GM23248 (cell line): ENCODE results near the gene TH. TPM values are rescaled to one million over a fixed set of nuclear protein-coding genes. Genes with fewer than 3 reads are reported as not detected.

Source experiments
- DNase-seq: peaks from one replicate; pipeline ENCODE4 v3.0.0-alpha.2; 2015
- H2AFZ ChIP-seq: fragments of 200-600 bp; sonication (generic); 2 replicates; pipeline ENCODE4 v1.6.1; 2016; ENCODE audit warnings: antibody characterized with exemption
- H3F3A ChIP-seq: fragments of 200-600 bp; sonication (generic); 2 replicates; pipeline ENCODE4 v1.6.1; 2016; ENCODE audit warnings: mild to moderate bottlenecking, antibody characterized with exemption, mixed run types; ENCODE audit not compliant: insufficient read depth
- H3K27ac ChIP-seq: fragments of 200-600 bp; sonication (generic); 2 replicates; pipeline ENCODE4 v1.5.1; 2016; ENCODE audit warnings: mild to moderate bottlenecking
- H3K27me3 ChIP-seq: fragments of 200-600 bp; sonication (generic); replicated peaks from 2 replicates; pipeline ENCODE4 v1.6.1; 2016; ENCODE audit warnings: mild to moderate bottlenecking; ENCODE audit not compliant: insufficient read depth
- H3K36me3 ChIP-seq: fragments of 200-600 bp; sonication (generic); 2 replicates; pipeline ENCODE4 v1.6.1; 2016; ENCODE audit warnings: low read depth, mild to moderate bottlenecking
- H3K4me1 ChIP-seq: fragments of 200-600 bp; sonication (generic); 2 replicates; pipeline ENCODE4 v1.6.1; 2016; ENCODE audit warnings: mild to moderate bottlenecking; ENCODE audit not compliant: insufficient read depth
- H3K4me2 ChIP-seq: fragments of 200-600 bp; sonication (generic); one replicate; pipeline ENCODE4 v1.6.1; 2016; ENCODE audit warnings: mild to moderate bottlenecking; ENCODE audit not compliant: unreplicated experiment
- H3K4me3 ChIP-seq: fragments of 200-600 bp; sonication (generic); 2 replicates; pipeline ENCODE4 v1.5.1; 2016; ENCODE audit warnings: mild to moderate bottlenecking
- H3K79me2 ChIP-seq: fragments of 200-600 bp; sonication (generic); 2 replicates; pipeline ENCODE4 v1.6.1; 2016; ENCODE audit warnings: mild to moderate bottlenecking; ENCODE audit not compliant: insufficient read depth
- H3K9ac ChIP-seq: fragments of 200-600 bp; sonication (generic); 2 replicates; pipeline ENCODE4 v1.6.1; 2016; ENCODE audit warnings: mild to moderate bottlenecking
- H3K9me2 ChIP-seq: fragments of 200-600 bp; sonication (generic); 2 replicates; pipeline ENCODE4 v1.6.1; 2016; ENCODE audit warnings: mixed run types, mild to moderate bottlenecking, moderate library complexity; ENCODE audit not compliant: insufficient read depth
- H3K9me3 ChIP-seq: fragments of 200-600 bp; sonication (generic); one replicate; pipeline ENCODE4 v1.6.1; 2017; ENCODE audit warnings: low read depth
- H4K20me1 ChIP-seq: fragments of 200-600 bp; sonication (generic); 2 replicates; pipeline ENCODE4 v1.6.0; 2016; ENCODE audit not compliant: insufficient read depth
- EZH2 ChIP-seq: fragments of 200-600 bp; sonication (generic); IDR thresholded peaks from 2 replicates; pipeline ENCODE4 v1.6.1; 2018; ENCODE audit warnings: antibody characterized with exemption, mild to moderate bottlenecking; ENCODE audit not compliant: insufficient read depth, poor library complexity, severe bottlenecking
- EZH2phosphoT487 ChIP-seq: fragments of 200-600 bp; sonication (generic); IDR thresholded peaks from 2 replicates; pipeline ENCODE4 v1.6.1; 2018; ENCODE audit warnings: antibody characterized with exemption, moderate library complexity, mild to moderate bottlenecking, low read depth; ENCODE audit not compliant: insufficient read depth
- WGBS, 2 experiments: methylation state at CpG; one replicate each; pipeline ENCODE4 v1.1.6; 2015 to 2017; ENCODE audit warnings: low lambda C conversion rate in 2 of 2, low coverage in 1 of 2; ENCODE audit errors: missing lambda C conversion rate in 2 of 2; 5-methylcytosine and 5-hydroxymethylcytosine counted together
- in situ Hi-C: fragments of 300-500 bp; cut with MboI; formaldehyde crosslinking; loops from 2 replicates; pipeline ENCODE4 v1.15.0; 2020
- polyA plus RNA-seq: library from polyadenylated mRNA; unstranded; fragments of >200 nt; fragmentation: Nextera tagmentation; extraction: Ambion mirVana; gene quantifications from 2 replicates; pipeline ENCODE4 v1.2.1, GENCODE V29; 2016
- total RNA-seq: library from RNA; depleted of rRNA; stranded (reverse); fragments of >200 nt; shearing (Covaris generic); gene quantifications from 2 replicates; pipeline ENCODE4 v1.2.3, GENCODE V29; 2014

Gene TH
- total and polyA plus RNA-seq, 2 experiments from 2014 or later = not detected

- Histone ChIP-seq H3K4me2 (no peak overlapping the region), H3K9me2 (no peaks in the 10 kb centered on the region), H2AFZ (no peak overlapping the region), H4K20me1 (no peaks in the 10 kb centered on the region), H3K27me3 (peaks cover 15% of the 10 kb centered on the region), H3K4me3 (no peak overlapping the region), H3K9me3 (no peaks in the 10 kb centered on the region), H3K4me1 (no peaks in the 10 kb centered on the region), H3F3A (no peaks in the 10 kb centered on the region), H3K79me2 (no peaks in the 10 kb centered on the region), H3K36me3 (no peaks in the 10 kb centered on the region), H3K27ac (no peak overlapping the region), H3K9ac (no peak overlapping the region)
- in situ Hi-C loops = loop anchor here (25.0 kb wide), 2 partner anchors 292 to 442 kb away; partner anchors contain the start of gene LSP1
- DNase-seq = no peak
- 57 to 63% methylated on average over 5 to 7 of the region's 7 CpGs for WGBS, 2 experiments
- TF ChIP-seq EZH2 = no peak
- no peak for TF ChIP-seq EZH2phosphoT487
These were observed 17.4 kb downstream of the TH start for GRCh38 chr11:2154195-2154585.

- Histone ChIP-seq H3K9me3 (no peaks in the 10 kb centered on the region), H3K4me2 (no peak overlapping the region), H3K9me2 (no peaks in the 10 kb centered on the region), H3K27ac (no peak overlapping the region), H3K36me3 (no peaks in the 10 kb centered on the region), H3K27me3 (peaks cover 20% of the 10 kb centered on the region), H4K20me1 (no peaks in the 10 kb centered on the region), H3K4me3 (no peak overlapping the region), H3F3A (no peaks in the 10 kb centered on the region), H3K4me1 (no peaks in the 10 kb centered on the region), H2AFZ (no peak overlapping the region), H3K9ac (no peak overlapping the region), H3K79me2 (no peaks in the 10 kb centered on the region)
- in situ Hi-C loops = loop anchor here (25.0 kb wide), 2 partner anchors 291 to 441 kb away; partner anchors contain the start of gene LSP1
- TF ChIP-seq EZH2phosphoT487 = no peak
- no peak for TF ChIP-seq EZH2
- DNase-seq = no peak
- WGBS, 2 experiments = 30 to 32% methylated on average over 11 to 14 of the region's 14 CpGs
These were observed 17.9 kb downstream of the TH start for GRCh38 chr11:2153581-2154194.

GRCh38 chr11:2151500-2152257 is 19.9 kb downstream of the TH start:
- no peak overlapping the region for H3K9ac ChIP-seq
- H3K4me1 ChIP-seq = no peaks in the 10 kb centered on the region
- WGBS, 2 experiments = 2 to 4% methylated on average over 22 of the region's 22 CpGs
- no peak overlapping the region for H2AFZ ChIP-seq
- H3K79me2 ChIP-seq = no peaks in the 10 kb centered on the region
- H3K4me3 ChIP-seq = no peak overlapping the region
- H3K9me2 ChIP-seq = no peaks in the 10 kb centered on the region
- DNase-seq = peak; percentile 77
- peaks cover 40% of the 10 kb centered on the region for H3K27me3 ChIP-seq
- H3K9me3 ChIP-seq = no peaks in the 10 kb centered on the region
- no peaks in the 10 kb centered on the region for H4K20me1 ChIP-seq
- no peaks in the 10 kb centered on the region for H3F3A ChIP-seq
- H3K27ac ChIP-seq = no peak overlapping the region
- in situ Hi-C loops = loop anchor here (25.0 kb wide), 2 partner anchors 289 to 439 kb away; partner anchors contain the start of gene LSP1
- TF ChIP-seq EZH2phosphoT487 (no peak), EZH2 (no peak)
- no peaks in the 10 kb centered on the region for H3K36me3 ChIP-seq
- no peak overlapping the region for H3K4me2 ChIP-seq

- no peaks in the 10 kb centered on the region for H4K20me1 ChIP-seq
- H3K4me1 ChIP-seq = no peaks in the 10 kb centered on the region
- WGBS, 2 experiments = 16 to 23% methylated on average over 10 to 11 of the region's 11 CpGs
- H3K36me3 ChIP-seq = no peaks in the 10 kb centered on the region
- in situ Hi-C loops = loop anchor here (25.0 kb wide), 2 partner anchors 288 to 438 kb away; partner anchors contain the start of gene LSP1
- TF ChIP-seq EZH2phosphoT487 (no peak), EZH2 (no peak)
- no peaks in the 10 kb centered on the region for H3K79me2 ChIP-seq
- H3K9ac ChIP-seq = no peak overlapping the region
- no peaks in the 10 kb centered on the region for H3K9me2 ChIP-seq
- H3K9me3 ChIP-seq = no peaks in the 10 kb centered on the region
- H2AFZ ChIP-seq = no peak overlapping the region
- peaks cover 54% of the 10 kb centered on the region for H3K27me3 ChIP-seq
- H3F3A ChIP-seq = no peaks in the 10 kb centered on the region
- no peak overlapping the region for H3K4me3 ChIP-seq
- DNase-seq = peak; percentile 54
- H3K27ac ChIP-seq = no peak overlapping the region
- H3K4me2 ChIP-seq = no peak overlapping the region
These were observed 21.5 kb downstream of the TH start for GRCh38 chr11:2149864-2150847.
